HG03108 (cell line): ENCODE results near the gene NAA30.
"Not testable (repeated sequence)": the region's sequence is repeated elsewhere in the genome, so short reads cannot be mapped to it uniquely, and the experiment has no call there.

Source experiments
- ATAC-seq: cut with Tn5 transposase; IDR thresholded peaks from one replicate; pipeline ENCODE4 v1.9.1; 2021; ENCODE audit warnings: moderate library complexity; ENCODE audit not compliant: unreplicated experiment

Gene NAA30

DNA sequence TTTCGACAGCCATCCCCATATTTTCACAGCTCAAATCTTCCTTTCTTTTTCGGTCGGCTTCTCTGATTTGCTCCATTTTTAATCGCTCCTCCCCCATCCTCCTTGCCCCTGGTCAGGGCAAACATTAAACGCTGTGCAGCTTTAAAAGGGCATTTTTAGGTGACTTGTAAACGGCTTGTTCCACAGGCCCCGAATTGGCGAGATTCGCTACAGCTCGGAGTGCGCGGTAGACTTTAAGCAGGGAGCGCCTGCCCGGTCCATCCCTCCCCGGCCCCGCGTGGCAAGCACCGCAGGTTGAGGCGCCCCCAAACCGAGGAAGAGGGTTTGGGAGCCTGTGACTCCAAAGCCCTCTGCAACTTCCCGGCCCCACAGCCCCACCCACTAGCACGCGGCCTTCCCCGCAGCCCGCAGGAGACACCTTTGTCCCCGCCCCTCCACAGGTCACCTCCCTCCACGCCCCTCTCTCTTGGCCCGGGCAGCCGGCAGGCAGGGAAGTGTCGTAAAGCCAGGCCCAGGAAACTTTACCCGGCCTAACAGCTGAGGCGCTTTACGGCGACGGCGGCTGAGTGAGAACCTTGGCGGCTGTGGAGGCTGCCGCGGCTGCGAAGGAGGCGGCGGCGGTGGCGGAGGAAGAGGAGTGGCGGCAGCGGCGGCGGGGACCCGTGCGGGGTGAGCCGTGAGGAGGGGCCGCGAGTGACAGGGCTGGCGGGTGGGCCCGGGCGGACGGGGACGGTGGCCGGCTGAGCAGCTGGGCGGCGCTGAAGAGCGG lies at the start of gene NAA30:
Gene NAA30, plus strand, starts transcription at position 550 of the 769 bp plus-strand sequence. CDS start 372 bp downstream, outside the sequence.
- peak; percentile 88 for ATAC-seq

DNA sequence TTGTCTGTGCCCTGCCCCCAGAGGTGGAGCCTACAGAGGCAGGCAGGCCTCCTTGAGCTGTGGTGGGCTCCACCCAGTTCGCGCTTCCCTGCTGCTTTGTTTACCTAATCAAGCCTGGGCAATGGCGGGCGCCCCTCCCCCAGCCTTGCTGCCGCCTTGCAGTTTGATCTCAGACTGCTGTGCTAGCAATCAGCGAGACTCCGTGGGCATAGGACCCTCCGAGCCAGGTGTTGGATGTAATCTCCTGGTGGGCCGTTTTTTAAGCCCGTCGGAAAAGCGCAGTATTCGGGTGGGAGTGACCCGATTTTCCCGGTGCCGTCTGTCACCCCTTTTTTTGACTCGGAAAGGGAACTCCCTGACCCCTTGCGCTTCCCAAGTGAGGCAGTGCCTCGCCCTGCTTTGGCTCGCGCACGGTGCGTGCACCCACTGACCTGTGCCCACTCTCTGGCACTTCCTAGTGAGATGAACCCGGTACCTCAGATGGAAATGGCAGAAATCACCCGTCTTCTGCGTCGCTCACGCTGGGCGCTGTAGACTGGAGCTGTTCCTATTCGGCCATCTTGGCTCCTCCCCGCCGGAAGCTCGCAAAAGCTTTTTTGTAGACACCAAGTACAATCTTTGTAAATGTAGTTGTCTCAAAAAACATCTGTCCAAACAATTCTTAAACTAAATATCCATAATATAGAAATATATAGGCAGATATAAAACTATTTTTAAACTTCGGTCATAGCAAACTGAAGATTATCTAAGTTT lies 46.7 kb upstream of the NAA30 start:
- not testable (repeated sequence) for ATAC-seq

DNA sequence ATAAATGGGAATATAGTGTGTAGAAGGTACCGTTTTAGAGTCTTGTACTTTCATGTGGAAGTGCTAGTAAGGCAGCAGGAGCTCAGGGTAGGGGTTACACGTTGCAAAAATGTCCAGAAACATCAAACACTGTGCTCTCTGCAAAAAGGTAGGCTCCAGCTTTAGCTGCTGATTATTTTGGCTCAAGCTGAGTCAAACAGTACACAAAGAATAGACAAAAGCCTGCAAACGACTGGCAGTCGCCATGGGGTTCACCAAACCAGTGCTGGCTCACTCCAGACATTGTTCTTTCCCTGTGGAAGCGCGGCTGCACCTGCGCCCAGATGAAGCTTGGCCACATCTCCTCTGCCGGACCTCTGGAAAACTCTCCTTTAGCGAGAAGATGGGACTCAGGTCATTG lies 45.3 kb upstream of the NAA30 start:
- no peak for ATAC-seq

DNA sequence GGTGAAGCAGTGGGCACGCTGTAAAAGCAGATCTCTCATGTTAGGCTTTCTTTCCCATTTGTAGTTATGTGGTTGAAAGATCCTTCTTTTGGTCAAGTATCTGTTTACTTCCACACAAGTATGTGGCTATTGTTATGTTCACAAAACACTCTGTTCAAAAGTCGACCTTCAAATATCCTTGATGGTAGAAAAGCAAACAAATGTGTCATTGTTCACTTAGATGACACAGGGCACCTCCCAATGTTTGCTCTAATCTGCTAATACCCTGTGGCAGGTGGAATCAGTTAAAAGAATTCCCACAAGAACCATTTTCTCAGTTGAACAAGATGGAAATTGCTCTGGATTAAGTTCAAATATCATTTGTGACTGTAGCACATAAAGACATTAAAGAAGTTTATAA lies 43.6 kb upstream of the NAA30 start:
- no peak for ATAC-seq

DNA sequence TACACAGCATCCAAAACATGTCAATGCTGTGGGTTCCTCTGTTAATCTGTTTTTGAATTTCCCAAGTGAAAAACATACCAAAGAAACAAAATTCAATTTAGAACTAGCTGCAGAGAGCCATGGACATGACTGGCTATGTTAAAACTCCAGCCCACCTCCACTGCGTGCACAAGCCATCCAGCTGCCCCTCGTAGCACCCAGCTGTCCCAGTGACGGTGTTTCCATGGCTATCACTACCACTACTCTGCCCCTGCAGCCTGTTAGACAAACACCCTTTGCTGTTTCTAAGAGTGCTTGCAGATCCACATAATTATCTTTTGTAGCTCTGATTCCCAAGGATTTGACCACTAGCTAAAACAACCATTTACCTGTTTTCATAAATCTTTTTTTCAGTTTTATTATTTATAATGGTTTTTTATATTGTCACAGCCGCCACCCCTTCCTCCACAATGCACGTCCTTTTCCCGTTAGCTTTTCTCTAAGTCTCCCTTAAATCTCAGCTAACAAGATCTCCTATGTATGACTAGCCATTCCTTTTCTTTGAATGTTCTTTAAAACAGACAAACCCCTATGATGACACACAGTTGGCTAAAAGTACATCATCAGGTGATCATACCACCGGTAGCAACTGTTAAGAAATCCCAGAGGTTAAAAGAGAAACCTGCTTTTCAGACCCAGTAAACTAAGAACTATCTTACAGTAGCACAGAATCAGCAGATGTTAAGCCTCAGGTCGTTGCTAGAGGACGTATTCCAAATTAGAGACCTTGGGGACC lies 37.8 kb upstream of the NAA30 start:
- ATAC-seq, result no peak

DNA sequence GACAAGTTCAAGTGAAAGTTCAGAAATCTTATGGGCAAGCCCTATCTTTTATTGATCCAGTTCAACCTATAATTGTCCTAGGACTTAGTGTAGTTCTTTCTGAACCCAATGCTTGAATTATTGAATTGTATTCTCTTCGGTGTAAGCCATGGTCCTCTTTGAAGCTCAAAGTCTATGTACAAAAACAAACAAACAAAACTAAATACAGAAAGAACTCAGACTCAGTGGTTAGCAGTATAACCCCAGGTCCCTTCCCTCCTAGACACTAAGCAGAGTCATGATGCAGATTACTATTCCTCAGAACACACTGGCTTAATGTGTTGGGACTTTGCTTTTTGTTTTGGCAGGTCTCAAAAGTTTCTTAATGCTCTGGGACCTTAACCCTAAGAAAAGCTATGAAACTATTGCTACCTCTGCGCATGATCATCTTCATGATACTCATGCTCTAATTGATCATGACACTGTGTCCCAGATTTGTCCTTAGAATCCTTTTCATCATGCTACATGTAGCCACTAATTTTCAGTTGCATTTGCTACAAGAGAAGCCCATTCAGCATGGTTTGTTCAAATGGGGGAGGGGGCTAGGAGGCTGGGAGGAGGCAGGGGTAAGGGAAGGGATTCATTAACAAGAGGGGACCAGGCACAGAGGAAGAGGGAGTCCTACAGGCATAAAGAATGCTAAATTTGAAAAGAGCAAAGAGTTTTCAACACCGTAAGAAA lies 35.1 kb upstream of the NAA30 start:
- no peak for ATAC-seq

DNA sequence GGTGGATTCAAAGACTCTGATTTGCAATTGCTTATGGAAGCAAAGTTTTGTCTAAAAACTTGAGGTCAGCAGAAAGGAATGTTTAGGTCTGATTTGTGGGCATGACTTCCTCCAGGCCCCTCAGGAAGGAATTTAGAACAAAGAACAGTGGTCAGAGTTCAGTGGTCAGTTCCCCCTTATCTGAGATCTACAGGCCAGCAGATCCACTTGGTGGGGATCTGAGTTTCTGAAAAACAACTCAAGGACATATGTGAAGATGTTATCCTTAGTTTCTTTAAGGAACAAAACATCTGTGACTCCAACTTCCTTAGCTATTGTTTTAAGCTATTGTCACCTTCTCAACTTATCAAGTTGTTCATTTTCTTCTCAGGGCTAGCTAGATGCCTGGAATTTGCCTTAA lies 28.0 kb upstream of the NAA30 start:
- ATAC-seq, result no peak

DNA sequence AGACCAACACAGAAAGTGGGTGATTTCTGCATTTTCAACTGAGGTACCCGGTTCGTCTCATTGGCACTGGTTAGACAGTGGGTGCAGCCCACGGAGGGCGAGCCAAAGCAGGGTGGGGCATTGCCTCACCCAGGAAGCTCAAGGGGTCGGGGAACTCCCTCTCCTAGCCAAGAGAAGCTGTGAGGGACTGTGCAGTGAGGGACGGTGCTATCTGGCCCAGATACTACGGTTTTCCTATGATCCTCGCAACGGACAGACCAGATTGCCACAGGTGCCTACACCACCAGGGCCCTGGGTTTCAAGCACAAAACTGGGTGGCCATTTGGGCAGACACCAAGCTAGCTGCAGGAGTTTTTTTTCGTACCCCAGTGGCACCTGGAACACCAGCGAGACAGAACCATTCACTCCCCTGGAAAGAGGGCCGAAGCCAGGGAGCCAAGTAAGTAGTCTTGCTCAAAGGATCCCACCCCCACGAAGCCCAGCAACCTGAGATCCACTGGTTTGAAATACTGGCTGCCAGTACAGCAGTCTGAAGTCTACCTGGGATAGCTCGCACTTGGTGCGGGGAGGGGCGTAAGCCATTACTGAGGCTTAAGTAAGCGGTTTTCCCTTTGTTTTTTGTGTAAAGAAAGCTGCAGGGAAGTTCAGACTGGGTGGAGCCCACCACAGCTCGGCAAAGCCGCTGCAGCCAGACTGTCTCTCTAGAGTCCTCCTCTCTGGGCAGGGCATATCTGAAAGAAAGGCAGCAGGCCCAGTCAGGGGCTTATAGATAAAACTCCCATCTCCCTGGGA lies 25.5 kb upstream of the NAA30 start:
- no peak for ATAC-seq

DNA sequence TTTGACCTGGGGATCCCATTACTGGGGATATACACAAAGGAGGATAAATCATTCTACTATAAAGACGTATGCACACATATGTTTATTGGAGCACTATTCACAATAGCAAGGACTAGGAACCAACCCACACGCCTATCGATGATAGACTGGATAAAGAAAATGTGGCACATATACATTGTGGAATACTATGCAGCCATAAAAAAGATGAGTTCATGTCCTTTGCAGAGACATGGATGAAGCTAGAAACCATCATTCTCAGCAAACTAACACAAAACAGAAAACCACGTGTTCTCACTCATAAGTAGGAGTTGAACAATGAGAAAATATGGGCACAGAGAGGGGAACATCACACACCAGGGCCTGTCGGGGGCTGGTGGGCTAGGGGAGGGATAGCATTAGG lies 20.2 kb upstream of the NAA30 start:
- not testable (repeated sequence) for ATAC-seq

DNA sequence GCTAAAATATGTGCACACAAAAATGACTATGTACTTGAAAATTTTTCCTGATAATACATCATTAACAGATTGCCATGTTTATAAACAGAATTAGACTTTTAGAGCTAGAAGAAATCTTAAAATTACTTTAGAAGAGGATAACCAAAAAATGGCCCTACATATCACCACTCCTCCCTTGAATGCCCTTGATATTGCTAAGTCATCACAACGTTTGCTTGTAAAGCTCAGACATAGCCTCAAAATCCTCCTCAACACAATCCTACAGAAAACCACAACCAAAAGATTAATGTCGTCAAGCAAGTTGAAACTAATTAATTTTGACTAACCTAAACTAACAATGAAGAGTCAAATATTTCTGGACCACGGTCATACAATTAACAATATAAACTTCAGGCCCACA lies 19.4 kb upstream of the NAA30 start:
- no peak for ATAC-seq

DNA sequence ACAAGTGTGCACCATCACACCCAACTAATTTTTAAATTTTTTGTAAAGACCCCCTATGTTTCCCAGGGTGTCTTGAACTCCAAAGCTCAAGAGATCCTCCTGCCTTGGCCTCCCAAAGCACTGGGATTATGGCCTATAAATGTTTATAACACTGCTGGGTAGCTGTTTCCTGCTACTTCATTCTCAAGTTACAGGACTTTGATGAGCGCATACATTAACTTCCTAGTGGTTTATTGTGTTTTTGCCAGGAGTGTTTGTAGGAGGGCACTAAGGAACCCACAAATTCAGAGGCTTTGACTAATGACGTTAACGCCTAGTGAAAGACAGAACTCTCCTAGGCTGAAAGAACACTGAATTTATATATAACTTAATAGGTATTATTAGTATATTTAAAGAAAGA lies 15.2 kb upstream of the NAA30 start:
- ATAC-seq, result no peak

DNA sequence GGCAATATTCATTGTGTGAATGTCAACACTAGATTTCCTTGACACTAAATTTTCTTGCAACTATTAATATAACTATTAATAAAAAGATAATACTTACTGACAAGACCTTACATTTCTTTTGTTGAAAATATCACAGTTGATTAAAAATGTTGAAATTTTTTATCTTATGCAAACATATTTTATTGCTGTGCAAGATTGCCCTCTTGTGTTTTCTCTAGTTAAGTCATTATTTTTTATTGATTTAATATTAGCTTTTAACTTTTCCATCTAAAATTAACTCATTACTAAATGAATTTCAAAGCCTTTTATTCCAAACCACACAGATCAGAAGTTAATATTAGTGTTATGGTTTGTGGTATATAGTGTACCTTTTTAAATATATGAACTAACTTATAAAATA lies 11.7 kb upstream of the NAA30 start:
- ATAC-seq, result no peak

DNA sequence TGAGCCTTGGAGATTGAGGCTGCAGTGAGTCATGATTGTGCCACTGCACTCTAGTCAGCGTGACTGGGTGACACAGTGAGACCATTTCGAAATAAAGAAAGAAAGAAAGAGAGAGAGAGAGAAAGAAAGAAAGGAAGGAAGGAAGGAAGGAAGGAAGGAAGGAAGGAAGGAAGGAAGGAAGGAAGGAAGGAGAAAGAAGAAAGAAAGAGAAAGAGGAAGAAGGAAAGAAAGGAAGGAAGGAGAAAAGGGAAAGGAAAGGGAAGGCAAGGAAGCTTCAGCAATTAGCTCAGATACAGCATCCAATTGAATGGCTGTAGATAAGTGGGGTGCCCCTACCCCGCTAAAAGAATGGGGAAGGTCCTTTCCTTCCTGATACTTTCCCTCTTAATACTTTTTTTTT lies 9.5 kb upstream of the NAA30 start:
- ATAC-seq, result no peak

DNA sequence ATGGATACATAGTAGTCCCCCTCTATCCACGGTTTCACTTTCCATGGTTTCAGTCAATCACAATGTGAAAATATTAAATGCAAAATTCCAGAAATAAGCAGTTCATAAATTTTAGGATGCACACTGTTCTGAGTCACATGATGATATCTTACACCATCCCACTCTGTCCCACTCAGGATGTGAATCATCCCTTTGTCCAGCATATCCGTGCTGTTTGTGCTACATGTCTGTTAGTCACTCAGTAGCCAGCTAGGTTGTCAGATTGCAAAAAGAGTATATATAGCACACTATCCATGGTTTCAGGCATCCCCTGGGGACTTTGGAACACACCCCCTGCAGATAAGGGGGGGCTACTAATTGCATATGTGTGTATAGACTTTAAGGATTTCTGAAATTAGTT lies 8.1 kb upstream of the NAA30 start:
- ATAC-seq, result no peak

DNA sequence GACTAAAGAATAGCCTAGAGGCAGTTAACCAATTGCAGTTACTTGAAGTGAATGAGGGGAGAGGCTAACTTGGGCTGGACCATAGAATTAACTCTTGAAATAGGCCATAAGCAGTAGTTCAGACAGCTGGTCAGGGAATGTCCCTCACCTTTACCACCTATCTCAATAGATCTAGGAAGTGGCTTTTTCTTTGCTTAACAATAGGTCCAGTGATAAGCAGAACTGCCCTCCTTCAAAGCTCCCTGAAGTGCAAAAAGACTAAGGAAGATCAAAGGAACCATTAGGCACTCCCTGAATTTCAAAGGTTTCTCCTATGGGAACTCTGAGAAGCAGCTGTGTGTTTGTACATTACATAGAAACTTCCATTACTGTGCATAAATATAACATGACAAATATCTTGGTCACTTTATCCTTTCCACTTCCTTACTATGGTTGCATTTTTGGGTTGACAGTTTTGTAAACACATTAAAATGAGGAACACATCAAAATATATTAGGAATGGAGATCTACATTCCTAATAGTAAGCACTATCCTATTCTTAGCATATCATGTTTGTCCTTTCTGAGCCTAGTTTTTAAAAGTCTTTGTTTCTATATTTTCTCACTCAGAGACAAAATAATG lies 7.2 kb upstream of the NAA30 start:
- ATAC-seq, result no peak

DNA sequence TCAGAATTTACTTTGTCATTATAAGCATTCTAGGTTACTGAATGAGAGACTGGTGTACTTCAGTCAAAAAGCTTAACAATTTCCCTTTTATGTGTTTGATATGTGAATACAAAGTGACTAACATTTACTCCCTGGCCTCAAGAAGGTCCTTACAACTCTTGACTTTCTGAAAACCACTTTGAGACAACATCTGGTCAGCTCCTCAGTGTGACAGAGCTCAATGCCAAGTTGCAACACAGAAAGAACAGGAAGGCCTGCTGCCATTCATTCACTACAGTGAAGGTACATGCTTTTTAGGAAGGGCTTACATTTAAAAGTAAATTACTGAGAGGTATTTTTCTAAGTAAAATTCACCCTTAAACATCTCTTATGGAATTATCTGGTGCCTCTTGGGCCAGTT lies 2.3 kb upstream of the NAA30 start:
- no peak for ATAC-seq

DNA sequence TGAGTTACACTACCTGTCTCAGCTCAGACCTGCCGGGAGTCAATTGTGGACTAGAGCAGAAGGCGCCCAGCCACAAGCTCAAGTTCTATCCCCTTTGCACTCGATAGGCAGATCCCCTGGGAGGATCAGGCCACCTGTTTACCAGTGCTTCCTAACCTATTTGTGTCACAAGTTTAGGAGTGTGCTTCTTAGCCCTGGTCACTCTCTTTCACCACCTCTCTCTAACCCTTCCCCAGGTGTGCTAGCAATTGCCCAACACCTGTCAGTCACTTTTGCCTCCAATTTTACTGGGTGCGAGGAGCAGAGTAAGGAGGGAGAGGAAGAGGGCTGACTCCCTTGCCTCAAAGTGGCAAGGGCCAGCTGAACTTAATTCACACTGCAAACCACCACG lies 745 bp upstream of the NAA30 start:
- ATAC-seq, result peak; percentile 0

DNA sequence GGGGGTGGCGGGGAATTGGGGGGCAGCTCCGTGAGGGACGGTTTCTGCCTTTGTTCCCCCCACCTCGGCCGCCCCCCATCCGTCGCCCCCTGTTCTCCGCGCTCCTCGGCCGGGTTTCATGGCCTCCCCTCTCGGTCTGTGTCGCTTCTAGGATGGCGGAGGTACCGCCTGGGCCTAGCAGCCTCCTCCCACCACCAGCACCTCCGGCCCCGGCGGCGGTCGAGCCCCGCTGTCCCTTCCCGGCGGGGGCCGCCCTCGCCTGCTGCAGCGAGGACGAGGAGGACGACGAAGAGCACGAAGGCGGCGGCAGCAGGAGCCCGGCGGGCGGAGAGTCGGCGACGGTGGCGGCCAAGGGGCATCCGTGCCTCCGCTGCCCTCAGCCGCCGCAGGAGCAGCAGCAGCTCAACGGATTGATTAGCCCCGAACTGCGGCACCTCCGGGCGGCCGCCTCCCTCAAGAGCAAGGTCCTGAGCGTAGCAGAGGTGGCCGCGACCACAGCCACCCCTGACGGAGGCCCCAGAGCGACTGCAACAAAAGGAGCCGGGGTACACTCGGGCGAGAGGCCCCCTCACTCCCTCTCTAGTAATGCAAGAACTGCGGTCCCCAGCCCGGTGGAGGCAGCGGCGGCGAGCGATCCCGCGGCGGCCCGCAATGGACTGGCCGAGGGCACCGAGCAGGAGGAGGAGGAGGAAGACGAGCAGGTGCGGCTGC lies 575 bp downstream of the NAA30 start:
- peak; percentile 29 for ATAC-seq

DNA sequence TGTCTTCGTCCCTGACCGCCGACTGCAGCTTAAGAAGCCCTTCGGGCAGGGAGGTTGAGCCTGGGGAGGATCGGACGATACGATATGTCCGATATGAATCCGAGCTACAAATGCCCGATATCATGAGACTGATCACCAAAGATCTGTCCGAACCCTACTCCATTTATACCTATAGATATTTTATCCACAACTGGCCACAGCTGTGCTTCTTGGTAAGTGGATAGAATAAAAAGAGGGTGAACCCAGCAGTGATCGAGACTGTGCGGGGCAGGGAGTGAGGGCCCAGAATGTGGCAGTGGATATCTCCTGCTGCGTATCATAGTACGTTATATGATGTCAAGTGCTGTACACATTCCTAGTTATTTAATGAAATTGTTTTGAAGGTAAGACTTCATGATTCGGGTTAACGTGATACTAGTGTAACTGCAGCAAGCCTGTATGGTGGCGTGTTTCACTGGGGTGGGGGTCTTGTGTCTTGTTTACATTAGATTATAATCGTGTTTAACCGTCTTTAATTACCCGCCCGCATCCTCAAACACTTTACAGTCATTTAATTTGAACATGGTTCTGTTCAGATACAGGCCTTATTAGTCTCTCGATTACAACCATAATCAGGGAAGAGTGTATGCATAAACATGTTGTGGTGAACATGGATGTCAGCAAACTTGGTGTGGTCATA lies 1.3 kb downstream of the NAA30 start:
- no peak for ATAC-seq
